Aorta (tissue), 5 donors: ENCODE results near the gene IL4R. TPM values are rescaled to one million over a fixed set of nuclear protein-coding genes. Genes with fewer than 3 reads are reported as not detected.

Source experiments
- ATAC-seq: fragments of 200-7000 bp; cut with Tn5 transposase; one replicate; pipeline ENCODE4 v1.9.1; 2022; ENCODE audit warnings: moderate library complexity; ENCODE audit not compliant: low FRiP score
- DNase-seq, 2 donors: peaks; one replicate each; pipeline ENCODE4 v3.0.0-alpha.2; 2020
- H3K27ac ChIP-seq, 2 donors: one replicate each; pipeline ENCODE4 v1.5.1; 2013; ENCODE audit warnings: low read length in 2 of 2, mild to moderate bottlenecking in 2 of 2, moderate library complexity in 2 of 2, control low read depth in 1 of 2, inconsistent platforms in 1 of 2, low read depth in 1 of 2
- H3K27me3 ChIP-seq, 2 donors: one replicate each; pipeline ENCODE4 v1.6.1; 2013; ENCODE audit warnings: control low read depth in 1 of 2, low read length in 1 of 2, mild to moderate bottlenecking in 1 of 2, moderate library complexity in 1 of 2; ENCODE audit not compliant: insufficient read depth in 2 of 2, control insufficient read depth in 1 of 2
- H3K36me3 ChIP-seq, 2 donors: one replicate each; pipeline ENCODE4 v1.6.1; 2013; ENCODE audit warnings: control low read depth in 1 of 2, low read length in 1 of 2, mild to moderate bottlenecking in 1 of 2; ENCODE audit not compliant: insufficient read depth in 2 of 2, control insufficient read depth in 1 of 2
- H3K4me1 ChIP-seq, 2 donors: one replicate each; pipeline ENCODE4 v1.6.1; 2013; ENCODE audit warnings: low read length in 2 of 2, control low read depth in 1 of 2, mild to moderate bottlenecking in 1 of 2, moderate library complexity in 1 of 2; ENCODE audit not compliant: insufficient read depth in 2 of 2, control insufficient read depth in 1 of 2
- H3K4me3 ChIP-seq, 2 donors: one replicate each; pipeline ENCODE4 v1.5.1; 2013; ENCODE audit warnings: low read length in 2 of 2, control low read depth in 1 of 2, mild to moderate bottlenecking in 1 of 2
- H3K9me3 ChIP-seq: one replicate; pipeline ENCODE4 v1.6.1; 2013; ENCODE audit warnings: mild to moderate bottlenecking, low read length; ENCODE audit not compliant: control insufficient read depth
- WGBS, 2 donors: extraction: QIAGEN DNeasy Blood & Tissue Kit; methylation state at CpG; one replicate each; pipeline ENCODE4 v1.1.7; 2013; 5-methylcytosine and 5-hydroxymethylcytosine counted together
- intact Hi-C, 2 donors: fragments of 100-400 bp; cut with DNase I; formaldehyde crosslinking; loops; one replicate each; pipeline versions ENCODE4 v1.14.2 to v1.15.0; 2022
- polyA plus RNA-seq, 2 donors: library from polyadenylated mRNA; stranded (reverse); fragments of 200-250 nt; gene quantifications; one replicate each; pipeline ENCODE4 v1.2.3, GENCODE V29; 2013
- total RNA-seq, 2 donors: library from RNA; stranded (reverse); fragmentation: NEBNext Ultra II Directional; extraction: Animal tissue kit (Norgen Biotek cat#: 25700); gene quantifications; one replicate each; pipeline ENCODE4 v1.2.1, GENCODE V29; 2021
- donor health status: healthy with polysubstance abuse.
- donor health status: Bipolar disorder and iron deficiency.
- donor health status: DM: no; HTN: no; CAD: no.
- donor health status: DM: no; HTN: no; CAD: no.
- donor health status: DM: yes; HTN: yes; CAD: no.

IL4R gene
- total and polyA plus RNA-seq, 4 donors = 7.5 to 138 (median 71.2) TPM

DNA sequence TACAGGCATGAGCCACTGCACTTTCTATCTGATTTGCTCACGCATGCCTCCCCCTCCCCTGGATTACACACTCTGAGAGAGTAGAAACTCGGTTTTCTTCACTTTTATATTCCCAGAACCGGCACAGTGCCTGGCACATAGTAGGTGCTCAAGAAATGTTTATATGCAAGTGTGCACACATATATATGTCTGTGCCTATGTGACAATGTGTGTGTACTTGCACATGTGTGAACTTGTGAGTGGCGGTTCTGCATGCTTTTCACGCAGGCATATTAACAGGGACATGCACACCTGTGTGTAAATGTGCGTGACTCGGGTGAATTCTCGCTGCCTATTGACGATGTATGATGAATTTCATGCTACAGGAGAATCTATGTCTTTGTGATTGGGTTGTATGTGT, 66.1 kb downstream of the IL4R start:
- no peak overlapping the region for H3K27ac ChIP-seq
- intact Hi-C loops = loop anchor here (5.0 to 10.0 kb wide), 2 partner anchors 65 to 208 kb away; no protein-coding TSS in a partner anchor
- H3K36me3 ChIP-seq = no peaks in the 10 kb centered on the region
- ATAC-seq (no peak), DNase-seq (peak in 1 of 2 donors; percentile 22)
- peaks cover 6% of the 10 kb centered on the region for H3K9me3 ChIP-seq
- no peaks in the 10 kb centered on the region for H3K4me1 ChIP-seq
- 90 to 92% methylated on average over 9 of the region's 9 CpGs for WGBS, 2 donors
- no peaks in the 10 kb centered on the region for H3K27me3 ChIP-seq
- no peak overlapping the region for H3K4me3 ChIP-seq

GRCh38 chr16:27381236-27381635, 67.5 kb downstream of the IL4R start:
- ATAC-seq = no peak
- intact Hi-C loops = loop anchor here (5.0 to 10.0 kb wide), 2 partner anchors 64 to 209 kb away; no protein-coding TSS in a partner anchor
- no peak for DNase-seq
- Histone ChIP-seq H3K27me3 (no peaks in the 10 kb centered on the region), H3K4me1 (no peaks in the 10 kb centered on the region), H3K9me3 (peaks cover 6% of the 10 kb centered on the region), H3K36me3 (no peaks in the 10 kb centered on the region), H3K4me3 (no peak overlapping the region), H3K27ac (no peak overlapping the region)

GRCh38 chr16:27381974-27382855, 68.4 kb downstream of the IL4R start:
- Histone ChIP-seq H3K9me3 (peaks cover 6% of the 10 kb centered on the region), H3K27ac (no peak overlapping the region), H3K27me3 (no peaks in the 10 kb centered on the region), H3K4me1 (no peaks in the 10 kb centered on the region), H3K4me3 (no peak overlapping the region), H3K36me3 (no peaks in the 10 kb centered on the region)
- 69 to 77% methylated on average over 10 of the region's 10 CpGs for WGBS, 2 donors
- intact Hi-C loops = loop anchor here (5.0 to 10.0 kb wide), 2 partner anchors 63 to 210 kb away; no protein-coding TSS in a partner anchor
- ATAC-seq (no peak), DNase-seq (peak in 1 of 2 donors; percentile 17)

GRCh38 chr16:27383556-27384243, 69.9 kb downstream of the IL4R start:
- DNase-seq (peak in 1 of 2 donors; percentile 85), ATAC-seq (no peak)
- Histone ChIP-seq H3K4me3 (no peak overlapping the region), H3K27me3 (no peaks in the 10 kb centered on the region), H3K27ac (no peak overlapping the region), H3K4me1 (no peaks in the 10 kb centered on the region), H3K9me3 (peaks cover 8% of the 10 kb centered on the region), H3K36me3 (no peaks in the 10 kb centered on the region)
- WGBS, 2 donors = 81 to 89% methylated on average over 15 of the region's 15 CpGs
- intact Hi-C loops = loop anchor here (5.0 to 10.0 kb wide), 2 partner anchors 61 to 211 kb away; no protein-coding TSS in a partner anchor

- Histone ChIP-seq H3K36me3 (no peaks in the 10 kb centered on the region), H3K4me1 (no peaks in the 10 kb centered on the region), H3K4me3 (no peak overlapping the region), H3K27ac (no peak overlapping the region), H3K9me3 (peaks cover 10% of the 10 kb centered on the region), H3K27me3 (no peaks in the 10 kb centered on the region)
- 63 to 71% methylated on average over 5 of the region's 5 CpGs for WGBS, 2 donors
- DNase-seq (no peak), ATAC-seq (no peak)
- intact Hi-C loops = loop anchor here (5.0 to 10.0 kb wide), 2 partner anchors 60 to 212 kb away; no protein-coding TSS in a partner anchor
Observed at GRCh38 chr16:27384425-27384824, 70.7 kb downstream of the IL4R start.

DNA sequence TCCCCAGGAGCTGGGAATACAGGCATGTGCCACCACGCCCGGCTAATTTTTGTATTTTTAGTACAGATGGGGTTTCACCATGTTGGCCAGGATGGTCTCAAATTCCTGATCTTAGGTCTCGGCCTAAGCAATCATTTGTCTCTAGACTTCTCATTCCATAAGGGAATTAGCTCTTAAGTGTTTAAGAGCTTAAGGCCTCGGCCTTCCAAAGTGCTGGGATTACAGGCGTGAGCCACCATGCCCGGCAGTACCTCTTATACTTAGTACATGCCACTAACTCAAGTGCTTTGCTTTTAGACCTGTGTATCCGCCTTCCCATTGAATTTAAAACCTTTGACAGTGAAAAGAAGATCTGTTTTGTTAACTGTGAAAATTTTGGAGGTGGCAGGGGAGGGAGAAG, 71.6 kb downstream of the IL4R start:
- no peak for DNase-seq
- Histone ChIP-seq H3K27me3 (no peaks in the 10 kb centered on the region), H3K9me3 (peaks cover 10% of the 10 kb centered on the region), H3K4me3 (no peak overlapping the region), H3K27ac (no peak overlapping the region), H3K4me1 (no peaks in the 10 kb centered on the region), H3K36me3 (no peaks in the 10 kb centered on the region)
- intact Hi-C loops = loop anchor here in 1 of 2 donors (10.0 kb wide), 1 partner anchor 59 kb away; no protein-coding TSS in a partner anchor
- WGBS, 2 donors = 87 to 89% methylated on average over 7 of the region's 7 CpGs
- no peak for ATAC-seq

GRCh38 chr16:27386674-27387073, 72.9 kb downstream of the IL4R start:
- Histone ChIP-seq H3K9me3 (peaks cover 9% of the 10 kb centered on the region), H3K4me3 (no peak overlapping the region), H3K27ac (no peak overlapping the region), H3K4me1 (no peaks in the 10 kb centered on the region), H3K27me3 (no peaks in the 10 kb centered on the region), H3K36me3 (no peaks in the 10 kb centered on the region)
- 69 to 78% methylated on average over 4 of the region's 4 CpGs for WGBS, 2 donors
- intact Hi-C loops = loop anchor here in 1 of 2 donors (10.0 kb wide), 1 partner anchor 58 kb away; no protein-coding TSS in a partner anchor
- ATAC-seq (no peak), DNase-seq (no peak)

DNA sequence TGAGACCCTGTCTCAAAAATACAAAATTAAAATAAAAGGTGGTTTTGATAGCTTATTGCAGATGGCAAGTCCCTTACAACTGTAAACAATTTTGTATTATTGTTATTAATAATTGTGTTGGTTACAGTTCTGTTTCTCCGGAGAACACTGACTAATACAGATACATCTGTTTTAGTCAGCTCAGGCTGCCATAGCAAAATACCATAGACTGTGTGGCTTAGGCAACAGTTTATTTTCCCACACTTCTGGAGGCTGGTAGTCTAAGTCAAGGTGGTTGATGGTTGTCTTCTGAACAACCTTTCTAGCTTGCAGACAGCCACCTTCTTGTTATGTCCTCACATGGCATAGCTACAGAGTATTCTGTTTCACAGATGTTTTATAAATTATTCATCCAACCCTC, 74.0 kb downstream of the IL4R start:
- DNase-seq (no peak), ATAC-seq (no peak)
- no peak overlapping the region for H3K4me3 ChIP-seq
- H3K27me3 ChIP-seq = no peaks in the 10 kb centered on the region
- peaks cover 6% of the 10 kb centered on the region for H3K9me3 ChIP-seq
- H3K4me1 ChIP-seq = no peaks in the 10 kb centered on the region
- intact Hi-C loops = loop anchor here in 1 of 2 donors (10.0 kb wide), 1 partner anchor 57 kb away; no protein-coding TSS in a partner anchor
- H3K36me3 ChIP-seq = no peaks in the 10 kb centered on the region
- H3K27ac ChIP-seq = no peak overlapping the region
- WGBS, 2 donors = 67 to 76% methylated on average over 1 of the region's 1 CpG
